ENCODE data around the gene DNAJC16. TPM values are rescaled to one million over a fixed set of nuclear protein-coding genes. Genes with fewer than 3 reads are reported as not detected.

Gene DNAJC16
- total and polyA plus RNA-seq, 9 of the 15 experiments (the other 6 are each of a cell fraction or from before 2014, with no cell fraction given): 6.9 to 16.8 (median 12.8) TPM

- no peak for TF ChIP-seq RBM22 (IDR thresholded peaks at IDR 0.05; ENCODE audit: low read depth, low read length, poor library complexity, severe bottlenecking)
- no peak for TF ChIP-seq NFRKB (IDR thresholded peaks at IDR 0.05; ENCODE audit: low read depth)
- TF ChIP-seq MGA (IDR thresholded peaks at IDR 0.05): no peak
- no peak for TF ChIP-seq TBL1XR1 (IDR thresholded peaks at IDR 0.05; ENCODE audit: low read length in 2 of 2)
- TF ChIP-seq DDX20 (tag; IDR thresholded peaks at IDR 0.05; ENCODE audit: low read depth): no peak
- no peak for TF ChIP-seq USF2 (CRISPR knock-in tag; IDR thresholded peaks at IDR 0.05)
- TF ChIP-seq AFF4 (CRISPR knock-in tag; IDR thresholded peaks at IDR 0.05): no peak
These were observed 69.4 kb downstream of the DNAJC16 start (continued) for GRCh38 chr1:15595809-15596617.

Data from K562 (cell line).